IPS-NIHi7 (cell line): Measurements from ENCODE around the gene PORCN.

Experiments used
- DNase-seq: peaks from one replicate; pipeline ENCODE4 v3.0.0; 2012; ENCODE audit warnings: mixed read lengths; ENCODE audit errors: extremely low spot score

The PORCN gene

DNA sequence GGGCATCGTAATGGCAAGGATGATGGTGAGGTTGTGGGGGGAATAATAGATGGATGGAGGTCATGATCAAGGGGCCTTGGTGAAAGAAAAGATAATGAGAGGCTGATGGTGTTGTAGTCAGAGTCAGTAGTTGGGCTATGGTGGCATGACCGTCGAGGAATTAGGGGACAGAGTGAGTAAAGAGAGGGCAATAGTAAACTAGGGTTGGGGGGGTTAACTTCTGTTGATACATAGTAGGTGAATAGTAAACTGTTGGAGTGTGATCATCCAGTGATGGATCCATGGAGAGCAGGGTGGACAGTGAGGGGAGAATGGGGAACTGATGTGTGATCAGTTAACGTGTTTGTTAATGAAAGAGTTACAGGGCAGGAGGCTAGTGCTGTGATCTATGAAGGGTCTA, 31.9 kb upstream of the PORCN start:
- DNase-seq, result no peak

DNA sequence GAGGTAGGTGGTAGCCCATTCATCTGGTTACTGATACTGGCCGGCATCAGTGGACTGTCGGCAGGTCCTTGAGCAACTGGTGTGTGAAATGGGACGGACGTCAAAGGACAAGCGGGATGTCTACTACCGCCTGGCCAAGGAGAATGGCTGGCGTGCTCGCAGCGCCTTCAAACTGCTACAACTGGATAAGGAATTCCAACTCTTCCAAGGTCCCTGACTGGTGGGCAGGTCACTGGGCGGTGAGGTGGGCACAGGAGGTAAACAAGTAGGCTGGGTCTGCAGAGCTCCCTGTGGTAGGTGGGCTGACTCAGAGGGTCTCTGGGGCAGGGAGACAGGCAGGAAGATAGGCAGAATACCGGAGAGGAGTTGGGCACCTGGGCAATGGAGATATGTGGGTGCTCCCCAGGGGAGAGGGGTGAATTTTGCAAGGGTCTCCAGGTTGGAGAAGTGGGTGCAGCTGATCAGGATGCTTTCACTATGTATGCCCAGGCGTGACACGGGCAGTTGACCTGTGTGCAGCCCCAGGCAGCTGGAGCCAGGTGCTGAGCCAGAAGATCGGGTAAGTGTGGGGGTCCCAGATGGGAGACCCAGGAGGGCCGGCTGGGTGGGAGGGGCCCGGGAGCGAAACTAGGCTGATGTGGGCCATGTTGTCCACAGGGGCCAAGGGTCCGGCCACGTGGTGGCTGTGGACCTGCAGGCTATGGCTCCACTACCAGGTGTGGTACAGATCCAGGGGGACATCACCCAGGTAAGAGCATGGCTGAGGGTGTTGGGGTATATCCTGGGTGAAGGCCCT, 30.6 kb upstream of the PORCN start:
- DNase-seq, result no peak

DNA sequence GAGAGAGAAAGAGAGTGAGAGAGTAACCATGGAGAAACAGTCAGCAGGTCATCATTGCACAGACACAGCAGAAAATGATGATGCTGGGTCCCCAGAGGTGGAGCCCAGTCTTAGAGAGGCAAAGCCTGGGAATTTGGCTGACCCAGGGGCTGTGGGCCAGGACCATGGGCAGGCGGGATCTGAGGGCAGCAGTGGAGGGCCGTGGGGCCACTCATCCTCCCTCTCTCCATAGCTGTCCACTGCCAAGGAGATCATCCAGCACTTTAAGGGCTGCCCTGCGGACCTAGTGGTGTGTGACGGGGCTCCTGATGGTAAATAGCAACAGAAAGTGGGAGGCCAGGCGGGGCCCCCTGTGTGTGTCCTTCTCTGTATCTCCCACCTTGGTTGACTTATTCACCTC, 30.0 kb upstream of the PORCN start:
- DNase-seq, result no peak

DNA sequence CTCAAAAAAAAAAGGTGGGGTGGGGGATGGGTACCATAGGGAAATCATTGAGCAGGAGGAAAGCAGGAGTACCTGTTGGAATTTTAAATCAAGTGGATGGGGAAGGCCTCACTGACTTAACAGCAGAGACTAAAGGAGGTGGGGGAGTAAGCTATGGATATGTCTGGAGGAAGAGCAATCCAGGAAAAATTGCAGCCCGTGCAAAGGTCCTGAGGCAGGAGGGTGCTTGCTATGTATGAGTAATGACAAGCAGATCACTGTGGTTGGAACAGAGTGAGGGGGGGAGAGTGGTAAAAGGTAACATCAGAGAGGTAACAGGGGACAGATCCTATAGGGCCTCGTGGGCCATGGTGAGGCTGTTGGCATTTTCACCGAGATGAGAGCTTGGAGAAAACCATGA, 28.6 kb upstream of the PORCN start:
- DNase-seq, result no peak

- no peak for DNase-seq
Observed at GRCh38 chrX:48480583-48480982, 28.2 kb upstream of the PORCN start.

DNA sequence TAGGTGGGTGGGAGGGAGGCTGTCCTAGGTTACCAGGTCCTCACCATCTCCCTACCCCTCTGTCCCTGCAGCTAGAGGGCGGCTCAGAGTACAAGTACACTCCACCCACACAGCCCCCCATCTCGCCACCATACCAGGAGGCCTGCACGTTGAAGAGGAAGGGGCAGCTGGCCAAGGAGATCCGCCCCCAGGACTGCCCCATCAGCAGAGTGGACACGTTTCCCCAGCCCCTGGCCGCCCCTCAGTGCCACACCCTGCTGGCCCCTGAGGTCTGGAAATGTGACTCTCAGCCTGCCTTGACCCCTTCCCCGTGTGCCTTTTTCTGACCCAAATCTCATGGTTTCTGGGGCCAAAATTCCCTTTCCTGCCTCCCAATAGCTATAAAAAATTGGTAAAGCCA, 26.3 kb upstream of the PORCN start:
- DNase-seq, result no peak

- DNase-seq, result no peak
Observed at GRCh38 chrX:48487362-48487798, 21.4 kb upstream of the PORCN start.

DNA sequence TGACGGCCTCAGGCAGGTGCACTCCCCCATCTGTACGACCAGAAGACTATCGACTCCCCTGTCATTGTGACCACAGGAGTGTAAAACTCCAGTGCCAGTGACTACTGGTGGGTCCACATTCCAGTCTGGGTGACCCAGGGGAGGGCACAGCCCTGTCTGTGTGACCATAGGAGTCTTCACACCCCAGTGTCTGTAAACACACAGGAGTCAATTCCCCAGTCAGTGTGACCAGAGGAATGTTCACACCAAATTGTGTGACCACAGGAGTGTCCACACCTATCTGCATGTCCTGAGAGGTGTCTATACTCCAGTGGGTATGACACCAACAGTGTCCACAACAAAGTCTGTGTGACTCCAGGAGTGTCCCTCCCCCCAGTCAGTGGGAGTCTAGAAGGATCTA, 20.8 kb upstream of the PORCN start:
- DNase-seq, result no peak

GRCh38 chrX:48489296-48489695, 19.5 kb upstream of the PORCN start:
- DNase-seq, result no peak

- DNase-seq, result no peak
Observed at GRCh38 chrX:48489892-48490291, 18.9 kb upstream of the PORCN start.

GRCh38 chrX:48490661-48491060, 18.1 kb upstream of the PORCN start:
- no peak for DNase-seq

GRCh38 chrX:48491809-48492208, 17.0 kb upstream of the PORCN start:
- DNase-seq, result no peak

DNA sequence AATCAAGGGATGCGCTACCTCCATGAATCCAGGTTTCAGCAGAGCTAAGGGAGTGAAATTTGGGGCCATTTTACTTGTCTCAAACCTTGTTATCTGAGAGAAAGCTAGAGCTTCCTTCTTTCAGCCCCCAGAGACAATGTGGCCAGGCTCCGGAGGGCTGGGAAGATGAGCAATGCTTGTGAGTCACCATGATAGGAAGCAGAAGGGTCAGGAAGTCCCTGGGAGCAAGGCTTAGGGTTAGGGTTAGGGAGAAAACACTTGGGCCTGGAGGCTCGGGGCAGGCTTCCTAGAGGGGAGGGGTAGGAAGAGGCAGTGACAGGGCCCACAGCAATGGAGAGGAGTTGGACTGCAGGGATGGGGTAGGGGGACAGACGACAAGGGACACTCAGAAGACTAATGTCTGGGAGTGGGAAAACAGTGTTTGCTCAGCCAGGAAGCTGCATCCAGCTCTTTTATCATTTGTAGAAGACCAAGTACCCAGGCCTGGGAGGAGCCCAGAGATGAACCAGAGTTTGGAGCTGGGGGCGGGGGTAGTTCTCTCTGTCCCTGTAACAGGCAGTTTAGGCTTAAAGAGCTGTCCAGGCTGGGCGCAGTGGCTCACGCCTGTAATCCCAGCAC, 16.4 kb upstream of the PORCN start:
- no peak for DNase-seq

GRCh38 chrX:48493890-48494364, 14.9 kb upstream of the PORCN start:
- DNase-seq, result peak; percentile 62

- no peak for DNase-seq
Observed at GRCh38 chrX:48496660-48497059, 12.1 kb upstream of the PORCN start.

GRCh38 chrX:48497871-48498270, 10.9 kb upstream of the PORCN start:
- DNase-seq, result no peak

DNA sequence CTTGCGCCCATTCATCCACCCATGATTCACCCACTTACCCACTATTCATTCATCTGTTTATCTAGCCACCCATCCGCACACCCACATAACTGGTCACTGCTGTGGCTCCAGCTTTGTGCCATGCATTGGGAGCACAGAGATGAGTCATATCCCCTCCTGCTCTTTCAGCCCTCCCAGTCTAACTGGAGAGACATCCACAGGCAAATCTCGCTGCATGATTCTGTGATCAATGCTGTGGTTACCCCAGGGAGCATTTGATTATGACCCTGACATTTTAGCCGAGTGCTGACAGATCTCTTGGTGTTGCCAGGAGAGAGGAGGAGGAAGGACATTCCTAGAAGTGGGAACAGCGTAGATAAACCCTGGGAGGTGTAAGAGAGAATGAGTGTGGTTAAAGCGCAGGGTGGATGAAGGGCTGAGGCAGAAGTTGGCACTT, 10.4 kb upstream of the PORCN start:
- no peak for DNase-seq

DNA sequence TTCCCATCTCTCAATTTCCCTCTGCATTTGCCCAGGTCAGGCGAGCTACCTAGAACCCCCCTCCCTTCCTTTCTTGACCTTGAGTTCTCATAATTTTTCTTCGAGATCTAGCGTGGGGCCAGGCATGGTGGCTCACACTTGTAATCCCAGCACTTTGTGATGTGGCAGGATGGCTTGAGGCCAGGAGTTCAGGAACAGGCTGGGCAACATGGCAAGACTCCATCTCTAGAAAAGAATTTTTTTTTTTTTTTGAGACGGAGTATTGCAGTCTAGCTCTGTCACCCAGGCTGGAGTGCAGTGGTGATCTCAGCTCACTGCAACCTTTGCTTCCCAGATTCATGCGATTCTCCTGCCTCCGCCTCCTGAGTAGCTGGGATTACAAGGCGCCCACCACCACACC, 4.5 kb upstream of the PORCN start:
- no peak for DNase-seq

GRCh38 chrX:48505481-48505880, 3.3 kb upstream of the PORCN start:
- no peak for DNase-seq

DNA sequence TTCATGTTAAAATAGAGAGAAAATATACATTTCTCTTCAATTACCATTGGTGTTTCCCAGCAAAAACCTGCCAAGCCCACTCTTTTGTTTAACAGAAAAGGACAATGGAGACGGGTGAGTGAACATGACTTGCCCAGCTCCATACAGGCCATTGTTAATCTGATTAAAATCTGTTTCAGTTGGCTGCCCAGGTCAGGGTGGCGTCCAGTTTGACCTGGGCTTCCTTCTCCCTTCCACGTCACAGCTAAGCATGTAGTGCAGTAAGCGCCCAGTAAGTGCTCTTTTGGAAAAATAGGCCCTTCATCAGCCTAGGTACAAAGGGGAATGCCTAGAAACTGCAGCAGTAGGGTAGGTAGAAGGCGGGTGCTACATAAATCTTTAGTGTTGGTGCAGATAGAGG, 1.5 kb upstream of the PORCN start:
- DNase-seq, result no peak

GRCh38 chrX:48509245-48509590, 426 bp downstream of the PORCN start:
- DNase-seq, result no peak

- no peak for DNase-seq
Observed at GRCh38 chrX:48509619-48510018, 827 bp downstream of the PORCN start.

DNA sequence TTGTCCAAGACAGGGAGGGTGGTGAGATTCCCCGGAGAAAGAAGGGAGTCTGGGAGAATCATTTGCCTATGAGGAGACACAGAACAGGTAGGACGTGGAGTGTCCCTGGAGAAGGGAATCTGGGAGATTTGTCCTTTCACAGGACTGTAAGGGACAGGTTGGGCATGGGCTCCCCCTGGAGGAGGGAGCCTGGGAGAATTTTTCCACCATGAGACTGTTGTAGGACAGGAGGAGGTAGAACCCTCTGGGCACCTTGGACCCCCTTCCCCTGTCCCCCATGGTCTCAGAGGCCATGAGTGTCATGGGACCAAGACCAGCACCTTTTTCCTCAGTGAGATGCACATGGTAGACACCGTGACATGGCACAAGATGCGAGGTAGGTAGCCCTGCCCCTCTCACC, 2.8 kb downstream of the PORCN start:
- no peak for DNase-seq
